Breast epithelium (tissue), 3 donors: Measurements from ENCODE around the gene STRADA.

Experiments used
- POLR2A ChIP-seq: fragments of 450-650 bp; IDR thresholded peaks from one replicate; pipeline ENCODE4 v1.6.1; 2016; ENCODE audit warnings: antibody characterized with exemption, mild to moderate bottlenecking, moderate library complexity
- POLR2AphosphoS5 ChIP-seq, 3 donors: sonication (generic); formaldehyde crosslinking; IDR thresholded peaks; one replicate each; pipeline ENCODE4 v1.6.1; 2017; ENCODE audit warnings: antibody characterized with exemption in 3 of 3
- TF ChIP-seq, protein P1 (sequence below), 3 donors: fragments of 450-650 bp; IDR thresholded peaks; one replicate each; pipeline ENCODE4 v1.5.1; 2016 to 2017; ENCODE audit warnings: antibody characterized with exemption in 3 of 3, mild to moderate bottlenecking in 3 of 3, moderate library complexity in 3 of 3

- TF ChIP-seq, protein P1, sequence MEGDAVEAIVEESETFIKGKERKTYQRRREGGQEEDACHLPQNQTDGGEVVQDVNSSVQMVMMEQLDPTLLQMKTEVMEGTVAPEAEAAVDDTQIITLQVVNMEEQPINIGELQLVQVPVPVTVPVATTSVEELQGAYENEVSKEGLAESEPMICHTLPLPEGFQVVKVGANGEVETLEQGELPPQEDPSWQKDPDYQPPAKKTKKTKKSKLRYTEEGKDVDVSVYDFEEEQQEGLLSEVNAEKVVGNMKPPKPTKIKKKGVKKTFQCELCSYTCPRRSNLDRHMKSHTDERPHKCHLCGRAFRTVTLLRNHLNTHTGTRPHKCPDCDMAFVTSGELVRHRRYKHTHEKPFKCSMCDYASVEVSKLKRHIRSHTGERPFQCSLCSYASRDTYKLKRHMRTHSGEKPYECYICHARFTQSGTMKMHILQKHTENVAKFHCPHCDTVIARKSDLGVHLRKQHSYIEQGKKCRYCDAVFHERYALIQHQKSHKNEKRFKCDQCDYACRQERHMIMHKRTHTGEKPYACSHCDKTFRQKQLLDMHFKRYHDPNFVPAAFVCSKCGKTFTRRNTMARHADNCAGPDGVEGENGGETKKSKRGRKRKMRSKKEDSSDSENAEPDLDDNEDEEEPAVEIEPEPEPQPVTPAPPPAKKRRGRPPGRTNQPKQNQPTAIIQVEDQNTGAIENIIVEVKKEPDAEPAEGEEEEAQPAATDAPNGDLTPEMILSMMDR (IDR thresholded peaks at IDR 0.05): no peak
- TF ChIP-seq POLR2A (no peak), POLR2AphosphoS5 (IDR thresholded peaks at IDR 0.05) (no peak)
Observed at GRCh38 chr17:63764716-63765115, 23.1 kb upstream of the STRADA start.
